Effector memory CD8-positive, alpha-beta T cell (primary cell): Measurements from ENCODE around the gene CHAD.

Experiments used
- ATAC-seq: fragments of 150-1000 bp; cut with Tn5 transposase; replicated peaks from 2 replicates; pipeline ENCODE4 v1.10.0; 2021; ENCODE audit warnings: mild to moderate bottlenecking, moderate library complexity
- DNase-seq, 3 experiments: peaks; one replicate each; pipeline ENCODE4 v3.0.0; 2021
- H3K27ac Mint-ChIP-seq, 2 donors: one replicate each; pipeline ENCODE4 v1.8.0; 2022; ENCODE audit warnings: mild to moderate bottlenecking in 2 of 2, mixed read lengths in 2 of 2, moderate library complexity in 2 of 2
- H3K27me3 Mint-ChIP-seq, 2 donors: one replicate each; pipeline ENCODE4 v1.8.0; 2022; ENCODE audit warnings: mixed read lengths in 2 of 2
- H3K36me3 Mint-ChIP-seq: one replicate; pipeline ENCODE4 v1.8.0; 2022; ENCODE audit warnings: mild to moderate bottlenecking, moderate library complexity, mixed read lengths; ENCODE audit not compliant: insufficient read depth
- H3K4me1 Mint-ChIP-seq, 2 donors: one replicate each; pipeline ENCODE4 v1.8.0; 2022; ENCODE audit warnings: low read depth in 2 of 2, mixed read lengths in 2 of 2
- H3K4me3 Mint-ChIP-seq, 2 donors: one replicate each; pipeline ENCODE4 v1.8.0; 2022; ENCODE audit warnings: mild to moderate bottlenecking in 2 of 2, mixed read lengths in 2 of 2, moderate library complexity in 2 of 2
- H3K9me3 Mint-ChIP-seq, 2 donors: one replicate each; pipeline ENCODE4 v1.8.0; 2022; ENCODE audit warnings: mixed read lengths in 2 of 2

Gene CHAD

GRCh38 chr17:50452630-50453300 lies 15.9 kb downstream of the CHAD start:
- H3K27me3 Mint-ChIP-seq = no peaks in the 10 kb centered on the region
- ATAC-seq (no peak), DNase-seq (no peak)
- no peaks in the 10 kb centered on the region for H3K4me1 Mint-ChIP-seq
- peaks cover 5% of the 10 kb centered on the region for H3K36me3 Mint-ChIP-seq
- H3K27ac Mint-ChIP-seq = peak overlapping the region in 1 of 2 donors; percentile 16
- no peak overlapping the region for H3K4me3 Mint-ChIP-seq
- no peaks in the 10 kb centered on the region for H3K9me3 Mint-ChIP-seq

- H3K9me3 Mint-ChIP-seq = no peaks in the 10 kb centered on the region
- DNase-seq (no peak), ATAC-seq (no peak)
- peaks cover 5% of the 10 kb centered on the region for H3K36me3 Mint-ChIP-seq
- no peaks in the 10 kb centered on the region for H3K27me3 Mint-ChIP-seq
- H3K27ac Mint-ChIP-seq = no peak overlapping the region
- no peaks in the 10 kb centered on the region for H3K4me1 Mint-ChIP-seq
- H3K4me3 Mint-ChIP-seq = no peak overlapping the region
These were observed 16.6 kb downstream of the CHAD start for GRCh38 chr17:50451943-50452629.

GRCh38 chr17:50448643-50449042 lies 20.0 kb downstream of the CHAD start:
- Mint-ChIP-seq H3K27me3 (no peaks in the 10 kb centered on the region), H3K9me3 (no peaks in the 10 kb centered on the region), H3K27ac (no peak overlapping the region), H3K4me1 (no peaks in the 10 kb centered on the region), H3K4me3 (no peak overlapping the region), H3K36me3 (peaks cover 11% of the 10 kb centered on the region)
- no peak for DNase-seq
- no peak for ATAC-seq

GRCh38 chr17:50447870-50448595 lies 20.6 kb downstream of the CHAD start:
- no peak for DNase-seq
- Mint-ChIP-seq H3K36me3 (peaks cover 11% of the 10 kb centered on the region), H3K4me1 (no peaks in the 10 kb centered on the region), H3K4me3 (no peak overlapping the region), H3K27me3 (no peaks in the 10 kb centered on the region), H3K9me3 (no peaks in the 10 kb centered on the region), H3K27ac (no peak overlapping the region)
- ATAC-seq = no peak

GRCh38 chr17:50445730-50446325 lies 22.9 kb downstream of the CHAD start:
- Mint-ChIP-seq H3K27me3 (no peaks in the 10 kb centered on the region), H3K4me1 (no peaks in the 10 kb centered on the region), H3K36me3 (peaks cover 12% of the 10 kb centered on the region), H3K9me3 (no peaks in the 10 kb centered on the region), H3K27ac (no peak overlapping the region), H3K4me3 (no peak overlapping the region)
- DNase-seq (no peak), ATAC-seq (no peak)

- no peak for ATAC-seq
- no peaks in the 10 kb centered on the region for H3K27me3 Mint-ChIP-seq
- H3K9me3 Mint-ChIP-seq = no peaks in the 10 kb centered on the region
- no peak for DNase-seq
- H3K36me3 Mint-ChIP-seq = peaks cover 10% of the 10 kb centered on the region
- H3K27ac Mint-ChIP-seq = no peak overlapping the region
- no peak overlapping the region for H3K4me3 Mint-ChIP-seq
- peaks cover 0 to 4% of the 10 kb centered on the region in 2 donors for H3K4me1 Mint-ChIP-seq
These were observed 23.6 kb downstream of the CHAD start for GRCh38 chr17:50444841-50445715.

GRCh38 chr17:50443505-50443974 lies 25.1 kb downstream of the CHAD start:
- H3K27me3 Mint-ChIP-seq = no peaks in the 10 kb centered on the region
- DNase-seq (no peak), ATAC-seq (no peak)
- peaks cover 0 to 4% of the 10 kb centered on the region in 2 donors for H3K4me1 Mint-ChIP-seq
- no peaks in the 10 kb centered on the region for H3K9me3 Mint-ChIP-seq
- H3K27ac Mint-ChIP-seq = no peak overlapping the region
- peaks cover 13% of the 10 kb centered on the region for H3K36me3 Mint-ChIP-seq
- no peak overlapping the region for H3K4me3 Mint-ChIP-seq

GRCh38 chr17:50440838-50441829 lies 27.5 kb downstream of the CHAD start:
- ATAC-seq (no peak), DNase-seq (no peak)
- Mint-ChIP-seq H3K27ac (no peak overlapping the region), H3K36me3 (peaks cover 16% of the 10 kb centered on the region), H3K4me1 (peaks cover 0 to 4% of the 10 kb centered on the region in 2 donors), H3K27me3 (no peaks in the 10 kb centered on the region), H3K4me3 (no peak overlapping the region), H3K9me3 (no peaks in the 10 kb centered on the region)

GRCh38 chr17:50440172-50440837 lies 28.4 kb downstream of the CHAD start:
- H3K27ac Mint-ChIP-seq = no peak overlapping the region
- no peak for ATAC-seq
- H3K4me3 Mint-ChIP-seq = no peak overlapping the region
- no peaks in the 10 kb centered on the region for H3K27me3 Mint-ChIP-seq
- DNase-seq = no peak
- H3K4me1 Mint-ChIP-seq = peaks cover 0 to 4% of the 10 kb centered on the region in 2 donors
- H3K36me3 Mint-ChIP-seq = peaks cover 16% of the 10 kb centered on the region
- no peaks in the 10 kb centered on the region for H3K9me3 Mint-ChIP-seq

- H3K36me3 Mint-ChIP-seq = peaks cover 10% of the 10 kb centered on the region
- H3K4me3 Mint-ChIP-seq = no peak overlapping the region
- no peak for ATAC-seq
- H3K9me3 Mint-ChIP-seq = no peaks in the 10 kb centered on the region
- H3K27me3 Mint-ChIP-seq = no peaks in the 10 kb centered on the region
- no peak for DNase-seq
- peaks cover 0 to 10% of the 10 kb centered on the region in 2 donors for H3K4me1 Mint-ChIP-seq
- no peak overlapping the region for H3K27ac Mint-ChIP-seq
These were observed 29.7 kb downstream of the CHAD start for GRCh38 chr17:50439008-50439407.

- H3K36me3 Mint-ChIP-seq = peaks cover 6% of the 10 kb centered on the region
- H3K27ac Mint-ChIP-seq = no peak overlapping the region
- H3K9me3 Mint-ChIP-seq = no peaks in the 10 kb centered on the region
- DNase-seq (no peak), ATAC-seq (no peak)
- peaks cover 0 to 10% of the 10 kb centered on the region in 2 donors for H3K4me1 Mint-ChIP-seq
- no peak overlapping the region for H3K4me3 Mint-ChIP-seq
- H3K27me3 Mint-ChIP-seq = no peaks in the 10 kb centered on the region
These were observed 31.3 kb downstream of the CHAD start for GRCh38 chr17:50437409-50437808.
